ENCODE results near the gene RANBP17.

Gene RANBP17

DNA sequence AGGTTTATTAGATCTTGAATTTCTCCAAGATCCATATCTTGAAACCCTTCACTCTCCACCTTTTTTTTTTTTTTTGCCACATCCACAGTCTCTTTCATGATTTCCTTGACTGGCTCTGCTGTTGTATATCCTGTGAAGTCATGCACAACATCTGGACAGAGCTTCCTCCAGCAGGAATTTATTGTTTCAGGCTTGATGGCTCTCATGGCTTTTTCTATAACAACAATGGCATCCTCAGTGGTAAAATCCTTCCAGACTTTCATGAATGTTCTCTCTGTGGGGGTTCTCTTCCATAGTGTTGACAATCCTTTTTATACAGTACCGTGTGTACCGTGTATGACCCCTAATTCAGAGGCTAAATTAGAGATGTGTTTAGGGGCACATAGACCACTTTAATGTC, 24.0 kb downstream of the RANBP17 start:
- FAIRE-seq: no peak

DNA sequence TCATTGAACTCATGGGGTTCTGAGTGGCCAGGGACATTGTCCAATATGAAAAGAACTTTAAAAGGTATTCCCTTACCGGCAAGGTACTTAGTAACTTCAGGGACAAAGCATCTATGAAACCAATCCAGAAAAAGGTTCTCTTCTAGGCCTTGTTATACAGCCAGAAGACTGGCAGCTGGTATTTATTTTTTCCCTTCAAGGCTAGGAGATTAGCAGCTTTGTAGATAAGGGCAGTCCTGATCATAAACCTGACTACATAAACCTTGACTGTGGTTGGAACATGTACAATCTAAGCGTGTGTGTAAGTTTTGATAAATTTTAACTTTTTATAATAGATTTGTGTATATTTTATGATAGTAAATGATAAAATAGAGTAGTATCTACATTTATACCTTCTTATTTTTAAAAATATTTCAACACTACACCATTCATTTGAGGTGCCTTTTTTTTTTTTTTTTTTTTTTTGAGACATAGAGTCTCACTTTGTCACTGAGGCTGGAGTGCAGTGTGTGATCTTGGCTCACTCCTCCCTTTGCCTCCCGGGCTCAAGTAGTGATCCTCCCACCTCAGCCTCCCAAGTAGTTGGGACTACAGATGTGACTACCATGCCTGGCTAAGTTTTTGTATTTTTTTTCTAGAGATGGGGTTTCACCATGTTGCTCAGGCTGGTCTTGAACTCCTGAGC, 24.5 kb downstream of the RANBP17 start:
- no peak for DNase-seq (ENCODE audit: insufficient read length, low spot score)

More for the DNA sequence above, 24.0 kb downstream of the RANBP17 start:
- TF ChIP-seq, protein P1, sequence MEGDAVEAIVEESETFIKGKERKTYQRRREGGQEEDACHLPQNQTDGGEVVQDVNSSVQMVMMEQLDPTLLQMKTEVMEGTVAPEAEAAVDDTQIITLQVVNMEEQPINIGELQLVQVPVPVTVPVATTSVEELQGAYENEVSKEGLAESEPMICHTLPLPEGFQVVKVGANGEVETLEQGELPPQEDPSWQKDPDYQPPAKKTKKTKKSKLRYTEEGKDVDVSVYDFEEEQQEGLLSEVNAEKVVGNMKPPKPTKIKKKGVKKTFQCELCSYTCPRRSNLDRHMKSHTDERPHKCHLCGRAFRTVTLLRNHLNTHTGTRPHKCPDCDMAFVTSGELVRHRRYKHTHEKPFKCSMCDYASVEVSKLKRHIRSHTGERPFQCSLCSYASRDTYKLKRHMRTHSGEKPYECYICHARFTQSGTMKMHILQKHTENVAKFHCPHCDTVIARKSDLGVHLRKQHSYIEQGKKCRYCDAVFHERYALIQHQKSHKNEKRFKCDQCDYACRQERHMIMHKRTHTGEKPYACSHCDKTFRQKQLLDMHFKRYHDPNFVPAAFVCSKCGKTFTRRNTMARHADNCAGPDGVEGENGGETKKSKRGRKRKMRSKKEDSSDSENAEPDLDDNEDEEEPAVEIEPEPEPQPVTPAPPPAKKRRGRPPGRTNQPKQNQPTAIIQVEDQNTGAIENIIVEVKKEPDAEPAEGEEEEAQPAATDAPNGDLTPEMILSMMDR (IDR thresholded peaks at IDR 0.05; ENCODE audit: insufficient read depth, missing control alignments): no peak
- no peak for DNase-seq (ENCODE audit: insufficient read length, low spot score)

DNA sequence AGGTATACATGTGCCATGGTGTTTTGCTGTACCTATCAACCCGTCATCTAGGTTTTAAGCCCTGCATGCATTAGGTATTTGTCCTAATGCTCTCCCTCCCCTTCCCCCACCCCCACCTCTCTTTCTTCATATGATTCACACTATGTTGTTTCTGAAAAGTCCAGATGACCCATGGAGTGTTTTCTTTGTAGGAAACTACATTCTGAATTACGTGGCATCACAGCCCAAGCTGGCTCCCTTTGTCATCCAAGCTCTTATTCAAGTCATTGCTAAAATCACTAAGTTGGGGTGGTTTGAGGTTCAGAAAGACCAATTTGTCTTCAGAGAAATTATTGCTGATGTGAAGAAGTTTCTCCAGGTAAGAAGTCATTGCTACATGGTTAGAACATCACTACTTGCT, 30.4 kb downstream of the RANBP17 start:
- FAIRE-seq (no peak), DNase-seq (ENCODE audit: insufficient read length, low spot score) (no peak)
- TF ChIP-seq, protein P1 (IDR thresholded peaks at IDR 0.05; ENCODE audit: insufficient read depth, missing control alignments): no peak

More for the DNA sequence above, 24.5 kb downstream of the RANBP17 start:
- TF ChIP-seq, protein P1 (IDR thresholded peaks at IDR 0.05; ENCODE audit: insufficient read depth, missing control alignments): no peak
- no peak for FAIRE-seq

DNA sequence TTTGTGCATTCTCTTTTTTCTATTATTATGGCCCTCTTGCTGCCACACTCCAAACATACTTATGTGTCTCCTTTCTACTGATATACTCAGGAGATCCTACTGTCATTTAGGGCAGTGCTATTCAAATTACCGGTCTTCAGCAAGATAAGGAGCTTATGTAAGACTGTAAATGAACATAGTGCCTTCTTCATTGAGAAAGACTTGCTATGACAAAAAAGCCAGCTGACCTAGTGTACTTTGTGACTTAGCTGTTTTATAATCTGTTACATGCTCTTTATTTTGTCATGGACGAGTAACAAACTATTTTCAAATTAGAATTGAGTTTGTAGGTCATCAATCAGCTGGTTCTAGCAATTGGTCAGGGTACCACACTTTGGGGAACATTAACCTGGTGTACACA, 32.8 kb downstream of the RANBP17 start:
- DNase-seq (ENCODE audit: insufficient read length, low spot score): no peak
- no peak for FAIRE-seq
- TF ChIP-seq, protein P1 (IDR thresholded peaks at IDR 0.05; ENCODE audit: insufficient read depth, missing control alignments): no peak

DNA sequence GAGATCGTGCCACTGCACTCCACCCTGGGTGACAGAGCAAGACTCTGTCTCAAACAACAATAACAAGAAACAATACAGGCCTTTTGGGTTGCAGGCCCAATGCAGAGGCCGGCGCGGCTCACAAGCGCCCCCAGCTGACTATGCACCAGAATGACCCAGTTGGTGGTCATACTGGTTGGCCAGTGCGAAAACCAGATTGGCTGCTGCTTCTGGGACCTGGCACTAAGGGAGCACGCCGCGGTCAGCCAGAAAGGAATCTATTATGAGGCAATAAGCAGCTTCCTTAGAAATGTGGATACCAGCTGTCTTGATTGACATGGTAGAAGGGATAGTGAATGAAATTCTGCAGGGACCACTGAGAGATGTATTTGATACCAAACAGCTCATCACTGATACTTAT, 35.0 kb downstream of the RANBP17 start:
- no peak for FAIRE-seq
- no peak for DNase-seq (ENCODE audit: insufficient read length, low spot score)
- TF ChIP-seq, protein P1 (IDR thresholded peaks at IDR 0.05; ENCODE audit: insufficient read depth, missing control alignments): peak; percentile 17

DNA sequence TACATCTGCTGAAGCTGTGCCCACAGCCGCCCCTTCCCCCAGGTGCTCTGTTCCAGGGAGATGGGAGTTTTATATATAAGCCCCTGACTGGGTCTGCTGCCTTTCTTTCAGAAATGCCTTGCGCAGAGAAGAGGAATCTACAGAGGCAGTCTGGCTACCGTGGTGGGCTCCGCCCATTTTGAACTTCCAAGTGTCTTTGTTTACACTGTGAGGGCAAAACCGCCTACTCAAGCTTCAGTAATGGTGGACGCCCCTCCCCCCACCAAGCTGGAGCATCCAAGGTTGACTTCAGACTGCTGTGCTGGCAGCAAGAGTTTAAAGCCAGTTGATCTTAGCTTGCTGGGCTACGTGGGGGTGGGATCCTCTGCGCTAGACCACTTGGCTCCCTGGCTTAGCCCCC, 41.3 kb downstream of the RANBP17 start:
- FAIRE-seq (no peak), DNase-seq (ENCODE audit: insufficient read length, low spot score) (no peak)
- TF ChIP-seq, protein P1 (IDR thresholded peaks at IDR 0.05; ENCODE audit: insufficient read depth, missing control alignments): no peak

DNA sequence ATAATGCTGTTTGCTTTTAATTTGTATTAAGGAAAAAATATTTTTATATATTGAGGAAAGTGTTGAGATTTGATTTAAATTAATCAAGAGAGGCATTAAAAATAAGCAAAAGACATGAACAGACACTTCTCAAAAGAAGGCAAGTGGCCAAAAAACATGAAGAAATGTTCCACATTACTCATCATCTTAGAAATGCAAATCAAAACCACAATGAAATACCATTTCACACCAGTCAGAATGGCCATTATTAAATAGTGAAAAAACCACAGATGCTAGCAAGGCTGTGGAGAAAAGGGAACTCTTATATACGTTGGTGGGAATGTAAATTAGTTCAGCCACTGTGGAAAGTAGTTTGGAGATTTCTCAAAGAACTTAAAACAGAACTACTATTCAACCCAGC, 45.9 kb downstream of the RANBP17 start:
- TF ChIP-seq, protein P1 (IDR thresholded peaks at IDR 0.05; ENCODE audit: insufficient read depth, missing control alignments): no peak
- FAIRE-seq: no peak
- no peak for DNase-seq (ENCODE audit: insufficient read length, low spot score)
